Measurements from ENCODE around the gene PLEKHA1. TPM values are rescaled to one million over a fixed set of nuclear protein-coding genes. Genes with fewer than 3 reads are reported as not detected.

Gene PLEKHA1
- total and polyA plus RNA-seq, 2 experiments from 2014 or later, result 25.8 to 36.6 TPM

DNA sequence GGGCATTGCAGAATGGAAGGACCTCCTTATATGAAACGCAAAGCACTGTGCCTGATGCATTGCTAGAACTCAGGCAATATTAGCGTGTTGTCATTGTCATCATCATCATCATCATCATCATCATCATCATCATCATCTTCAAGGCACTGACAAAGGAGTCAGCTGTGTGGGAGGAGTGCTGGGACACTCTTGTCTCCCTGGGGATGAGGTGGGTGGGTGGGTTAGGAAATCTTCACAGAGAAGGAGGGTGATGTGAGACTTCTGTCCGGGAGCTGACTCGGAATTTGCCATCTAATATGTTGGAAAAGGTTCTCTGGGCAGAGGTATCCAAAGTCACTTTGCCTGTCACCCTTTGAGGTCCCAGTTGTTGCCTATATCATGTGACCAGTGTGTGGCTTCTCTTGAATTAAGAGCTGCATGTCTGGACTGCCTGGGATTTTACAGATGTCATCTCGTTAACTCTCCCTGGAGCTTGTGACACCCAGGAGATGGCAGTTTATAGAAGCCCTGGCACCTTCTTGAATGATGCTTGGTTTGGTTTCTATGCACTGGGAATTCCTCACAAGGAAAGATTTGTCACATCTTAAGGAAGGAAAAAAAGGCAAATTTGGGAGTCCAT is 93.9 kb downstream of the PLEKHA1 start (continued):
- TF ChIP-seq, protein P1, sequence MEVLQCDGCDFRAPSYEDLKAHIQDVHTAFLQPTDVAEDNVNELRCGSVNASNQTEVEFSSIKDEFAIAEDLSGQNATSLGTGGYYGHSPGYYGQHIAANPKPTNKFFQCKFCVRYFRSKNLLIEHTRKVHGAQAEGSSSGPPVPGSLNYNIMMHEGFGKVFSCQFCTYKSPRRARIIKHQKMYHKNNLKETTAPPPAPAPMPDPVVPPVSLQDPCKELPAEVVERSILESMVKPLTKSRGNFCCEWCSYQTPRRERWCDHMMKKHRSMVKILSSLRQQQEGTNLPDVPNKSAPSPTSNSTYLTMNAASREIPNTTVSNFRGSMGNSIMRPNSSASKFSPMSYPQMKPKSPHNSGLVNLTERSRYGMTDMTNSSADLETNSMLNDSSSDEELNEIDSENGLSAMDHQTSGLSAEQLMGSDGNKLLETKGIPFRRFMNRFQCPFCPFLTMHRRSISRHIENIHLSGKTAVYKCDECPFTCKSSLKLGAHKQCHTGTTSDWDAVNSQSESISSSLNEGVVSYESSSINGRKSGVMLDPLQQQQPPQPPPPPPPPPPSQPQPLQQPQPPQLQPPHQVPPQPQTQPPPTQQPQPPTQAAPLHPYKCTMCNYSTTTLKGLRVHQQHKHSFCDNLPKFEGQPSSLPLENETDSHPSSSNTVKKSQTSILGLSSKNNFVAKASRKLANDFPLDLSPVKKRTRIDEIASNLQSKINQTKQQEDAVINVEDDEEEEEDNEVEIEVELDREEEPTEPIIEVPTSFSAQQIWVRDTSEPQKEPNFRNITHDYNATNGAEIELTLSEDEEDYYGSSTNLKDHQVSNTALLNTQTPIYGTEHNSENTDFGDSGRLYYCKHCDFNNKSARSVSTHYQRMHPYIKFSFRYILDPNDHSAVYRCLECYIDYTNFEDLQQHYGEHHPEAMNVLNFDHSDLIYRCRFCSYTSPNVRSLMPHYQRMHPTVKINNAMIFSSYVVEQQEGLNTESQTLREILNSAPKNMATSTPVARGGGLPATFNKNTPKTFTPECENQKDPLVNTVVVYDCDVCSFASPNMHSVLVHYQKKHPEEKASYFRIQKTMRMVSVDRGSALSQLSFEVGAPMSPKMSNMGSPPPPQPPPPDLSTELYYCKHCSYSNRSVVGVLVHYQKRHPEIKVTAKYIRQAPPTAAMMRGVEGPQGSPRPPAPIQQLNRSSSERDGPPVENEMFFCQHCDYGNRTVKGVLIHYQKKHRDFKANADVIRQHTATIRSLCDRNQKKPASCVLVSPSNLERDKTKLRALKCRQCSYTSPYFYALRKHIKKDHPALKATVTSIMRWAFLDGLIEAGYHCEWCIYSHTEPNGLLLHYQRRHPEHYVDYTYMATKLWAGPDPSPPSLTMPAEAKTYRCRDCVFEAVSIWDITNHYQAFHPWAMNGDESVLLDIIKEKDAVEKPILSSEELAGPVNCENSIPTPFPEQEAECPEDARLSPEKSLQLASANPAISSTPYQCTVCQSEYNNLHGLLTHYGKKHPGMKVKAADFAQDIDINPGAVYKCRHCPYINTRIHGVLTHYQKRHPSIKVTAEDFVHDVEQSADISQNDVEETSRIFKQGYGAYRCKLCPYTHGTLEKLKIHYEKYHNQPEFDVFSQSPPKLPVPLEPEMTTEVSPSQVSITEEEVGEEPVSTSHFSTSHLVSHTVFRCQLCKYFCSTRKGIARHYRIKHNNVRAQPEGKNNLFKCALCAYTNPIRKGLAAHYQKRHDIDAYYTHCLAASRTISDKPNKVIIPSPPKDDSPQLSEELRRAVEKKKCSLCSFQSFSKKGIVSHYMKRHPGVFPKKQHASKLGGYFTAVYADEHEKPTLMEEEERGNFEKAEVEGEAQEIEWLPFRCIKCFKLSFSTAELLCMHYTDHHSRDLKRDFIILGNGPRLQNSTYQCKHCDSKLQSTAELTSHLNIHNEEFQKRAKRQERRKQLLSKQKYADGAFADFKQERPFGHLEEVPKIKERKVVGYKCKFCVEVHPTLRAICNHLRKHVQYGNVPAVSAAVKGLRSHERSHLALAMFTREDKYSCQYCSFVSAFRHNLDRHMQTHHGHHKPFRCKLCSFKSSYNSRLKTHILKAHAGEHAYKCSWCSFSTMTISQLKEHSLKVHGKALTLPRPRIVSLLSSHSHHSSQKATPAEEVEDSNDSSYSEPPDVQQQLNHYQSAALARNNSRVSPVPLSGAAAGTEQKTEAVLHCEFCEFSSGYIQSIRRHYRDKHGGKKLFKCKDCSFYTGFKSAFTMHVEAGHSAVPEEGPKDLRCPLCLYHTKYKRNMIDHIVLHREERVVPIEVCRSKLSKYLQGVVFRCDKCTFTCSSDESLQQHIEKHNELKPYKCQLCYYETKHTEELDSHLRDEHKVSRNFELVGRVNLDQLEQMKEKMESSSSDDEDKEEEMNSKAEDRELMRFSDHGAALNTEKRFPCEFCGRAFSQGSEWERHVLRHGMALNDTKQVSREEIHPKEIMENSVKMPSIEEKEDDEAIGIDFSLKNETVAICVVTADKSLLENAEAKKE (CRISPR knock-in tag; IDR thresholded peaks at IDR 0.05), result no peak

DNA sequence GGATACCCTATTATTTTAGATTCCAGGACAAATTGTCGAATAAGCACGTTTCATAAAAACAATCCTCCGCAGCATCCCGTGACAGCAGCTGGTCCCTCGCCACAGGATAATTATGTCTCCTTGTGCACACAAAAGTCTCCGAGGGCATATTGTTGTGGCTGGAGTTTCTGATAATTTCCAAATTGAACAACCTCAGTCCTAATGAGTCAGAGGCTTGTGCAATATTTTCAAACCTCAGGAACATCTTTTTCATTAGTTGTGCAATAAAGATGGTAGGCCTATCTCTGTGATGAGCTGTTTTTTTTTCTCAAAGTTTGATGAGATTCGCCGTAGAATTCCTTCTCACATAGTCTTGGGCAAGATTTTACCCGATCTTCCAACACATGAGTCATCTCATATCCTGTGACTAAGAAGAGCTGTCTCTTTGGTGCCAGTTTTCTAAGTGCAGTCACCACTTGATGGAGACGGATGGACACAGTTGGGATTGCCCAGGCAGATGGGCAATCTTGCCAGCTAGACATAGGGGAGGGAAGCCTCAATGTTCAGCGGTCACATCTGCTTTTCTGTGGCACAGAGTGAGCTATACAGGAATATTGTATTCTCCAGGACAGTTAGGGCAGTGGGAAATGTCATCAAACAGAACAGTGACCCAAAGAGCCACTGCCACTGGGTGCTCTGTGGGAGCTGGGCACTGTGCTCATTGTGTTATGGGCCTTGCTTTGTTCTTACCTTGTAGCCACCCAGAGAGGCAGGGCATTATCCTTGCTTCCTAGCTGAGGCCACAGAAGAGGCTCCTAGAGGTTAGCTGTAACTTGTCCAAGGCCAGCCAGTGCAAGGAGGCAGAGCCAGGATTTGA is 94.6 kb downstream of the PLEKHA1 start:
- Histone ChIP-seq H4K20me1 (replicated peaks; ENCODE audit: insufficient read depth) (no peaks in the 10 kb centered on the region; the same call in 1 of the 2 replicates), H3K4me3 (no peak overlapping the region), H2AFZ (no peak overlapping the region), H3K9me2 (ENCODE audit: insufficient read depth) (no peaks in the 10 kb centered on the region), H3K36me3 (ENCODE audit: insufficient read depth) (no peaks in the 10 kb centered on the region), H3K4me2 (no peak overlapping the region), H3K27ac (ENCODE audit: low read depth) (no peak overlapping the region), H3F3A (replicated peaks; ENCODE audit: low read depth) (no peaks in the 10 kb centered on the region), H3K4me1 (ENCODE audit: insufficient read depth) (peaks cover 4% of the 10 kb centered on the region; the same call in 1 of the 2 replicates), H3K79me2 (replicated peaks; ENCODE audit: insufficient read depth) (no peaks in the 10 kb centered on the region), H3K27me3 (ENCODE audit: insufficient read depth) (0 out of 2 replicates have a peak, but pooled peaks cover 3% of the 10 kb centered on the region)
- TF ChIP-seq EZH2 (IDR thresholded peaks at IDR 0.05; ENCODE audit: low read depth, unreplicated experiment) (no peak), STAT1 (IDR thresholded peaks at IDR 0.05; ENCODE audit: unreplicated experiment) (no peak), NANOG (IDR thresholded peaks at IDR 0.05; ENCODE audit: borderline replicate concordance) (no peak), EZH2phosphoT487 (IDR thresholded peaks at IDR 0.05; ENCODE audit: unreplicated experiment) (no peak), CREB1 (CRISPR knock-in tag; IDR thresholded peaks at IDR 0.05; ENCODE audit: low read depth) (no peak), POLR2AphosphoS5 (IDR thresholded peaks at IDR 0.05; ENCODE audit: low read depth) (no peak)
- TF ChIP-seq, protein P2, sequence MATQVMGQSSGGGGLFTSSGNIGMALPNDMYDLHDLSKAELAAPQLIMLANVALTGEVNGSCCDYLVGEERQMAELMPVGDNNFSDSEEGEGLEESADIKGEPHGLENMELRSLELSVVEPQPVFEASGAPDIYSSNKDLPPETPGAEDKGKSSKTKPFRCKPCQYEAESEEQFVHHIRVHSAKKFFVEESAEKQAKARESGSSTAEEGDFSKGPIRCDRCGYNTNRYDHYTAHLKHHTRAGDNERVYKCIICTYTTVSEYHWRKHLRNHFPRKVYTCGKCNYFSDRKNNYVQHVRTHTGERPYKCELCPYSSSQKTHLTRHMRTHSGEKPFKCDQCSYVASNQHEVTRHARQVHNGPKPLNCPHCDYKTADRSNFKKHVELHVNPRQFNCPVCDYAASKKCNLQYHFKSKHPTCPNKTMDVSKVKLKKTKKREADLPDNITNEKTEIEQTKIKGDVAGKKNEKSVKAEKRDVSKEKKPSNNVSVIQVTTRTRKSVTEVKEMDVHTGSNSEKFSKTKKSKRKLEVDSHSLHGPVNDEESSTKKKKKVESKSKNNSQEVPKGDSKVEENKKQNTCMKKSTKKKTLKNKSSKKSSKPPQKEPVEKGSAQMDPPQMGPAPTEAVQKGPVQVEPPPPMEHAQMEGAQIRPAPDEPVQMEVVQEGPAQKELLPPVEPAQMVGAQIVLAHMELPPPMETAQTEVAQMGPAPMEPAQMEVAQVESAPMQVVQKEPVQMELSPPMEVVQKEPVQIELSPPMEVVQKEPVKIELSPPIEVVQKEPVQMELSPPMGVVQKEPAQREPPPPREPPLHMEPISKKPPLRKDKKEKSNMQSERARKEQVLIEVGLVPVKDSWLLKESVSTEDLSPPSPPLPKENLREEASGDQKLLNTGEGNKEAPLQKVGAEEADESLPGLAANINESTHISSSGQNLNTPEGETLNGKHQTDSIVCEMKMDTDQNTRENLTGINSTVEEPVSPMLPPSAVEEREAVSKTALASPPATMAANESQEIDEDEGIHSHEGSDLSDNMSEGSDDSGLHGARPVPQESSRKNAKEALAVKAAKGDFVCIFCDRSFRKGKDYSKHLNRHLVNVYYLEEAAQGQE (IDR thresholded peaks at IDR 0.05; ENCODE audit: unreplicated experiment), result no peak
- TF ChIP-seq, protein P3, sequence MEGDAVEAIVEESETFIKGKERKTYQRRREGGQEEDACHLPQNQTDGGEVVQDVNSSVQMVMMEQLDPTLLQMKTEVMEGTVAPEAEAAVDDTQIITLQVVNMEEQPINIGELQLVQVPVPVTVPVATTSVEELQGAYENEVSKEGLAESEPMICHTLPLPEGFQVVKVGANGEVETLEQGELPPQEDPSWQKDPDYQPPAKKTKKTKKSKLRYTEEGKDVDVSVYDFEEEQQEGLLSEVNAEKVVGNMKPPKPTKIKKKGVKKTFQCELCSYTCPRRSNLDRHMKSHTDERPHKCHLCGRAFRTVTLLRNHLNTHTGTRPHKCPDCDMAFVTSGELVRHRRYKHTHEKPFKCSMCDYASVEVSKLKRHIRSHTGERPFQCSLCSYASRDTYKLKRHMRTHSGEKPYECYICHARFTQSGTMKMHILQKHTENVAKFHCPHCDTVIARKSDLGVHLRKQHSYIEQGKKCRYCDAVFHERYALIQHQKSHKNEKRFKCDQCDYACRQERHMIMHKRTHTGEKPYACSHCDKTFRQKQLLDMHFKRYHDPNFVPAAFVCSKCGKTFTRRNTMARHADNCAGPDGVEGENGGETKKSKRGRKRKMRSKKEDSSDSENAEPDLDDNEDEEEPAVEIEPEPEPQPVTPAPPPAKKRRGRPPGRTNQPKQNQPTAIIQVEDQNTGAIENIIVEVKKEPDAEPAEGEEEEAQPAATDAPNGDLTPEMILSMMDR (conservative IDR thresholded peaks at IDR 0.05; ENCODE audit: low read depth in 2 of 2), result no peak
- Mint-ChIP-seq H3K36me3 (ENCODE audit: low read depth) (no peaks in the 10 kb centered on the region; the same call in 2 of the 3 replicates), H3K4me3 (no peak overlapping the region), H3K27me3 (ENCODE audit: insufficient read depth, low read depth, poor library complexity) (peaks cover 7% of the 10 kb centered on the region), H3K9me3 (no peaks in the 10 kb centered on the region), H3K27ac (no peak overlapping the region), H3K4me1 (peaks cover 10% of the 10 kb centered on the region)
- ATAC-seq (no peak), DNase-seq (ENCODE audit: low spot score) (no peak)
